Prostate gland (tissue), 2 donors: ENCODE data around the gene ADAMTS17. TPM values are rescaled to one million over a fixed set of nuclear protein-coding genes. Genes with fewer than 3 reads are reported as not detected.

Experiments used
- DNase-seq: peaks from one replicate; pipeline ENCODE4 v3.0.0-alpha.2; 2019; ENCODE audit warnings: low spot score
- H3K27ac ChIP-seq, 2 donors: fragments of 200-600 bp; sonication (generic); 2 replicates each; pipeline ENCODE4 v1.5.1; 2017 to 2019
- H3K27me3 ChIP-seq: fragments of 200-600 bp; sonication (generic); replicated peaks from 2 replicates; pipeline ENCODE4 v1.5.1; 2019; ENCODE audit not compliant: insufficient read depth
- H3K36me3 ChIP-seq, 2 donors: fragments of 200-600 bp; sonication (generic); 1 replicate in 1 of 2; 2 replicates in 1 of 2; pipeline versions ENCODE4 v1.5.1 to v1.8.1; 2017 to 2019
- H3K4me1 ChIP-seq: fragments of 200-600 bp; sonication (generic); replicated peaks from 2 replicates; pipeline ENCODE4 v1.5.1; 2019
- H3K4me3 ChIP-seq, 2 donors: fragments of 200-600 bp; sonication (generic); 2 replicates each; pipeline ENCODE4 v1.5.1; 2017 to 2019
- H3K9me3 ChIP-seq: fragments of 200-600 bp; sonication (generic); 2 replicates; pipeline ENCODE4 v1.5.1; 2017
- CTCF ChIP-seq, 4 experiments: fragments of 200-600 bp in 2 of 4; fragments of 450-650 bp in 2 of 4; sonication (generic) in 2 of 4; IDR thresholded peaks; 1 replicate in 3 of 4; 2 replicates in 1 of 4; pipeline ENCODE4 v1.5.1; 2016 to 2019; ENCODE audit warnings: antibody characterized with exemption in 4 of 4, mild to moderate bottlenecking in 2 of 4, moderate library complexity in 2 of 4
- POLR2A ChIP-seq: fragments of 450-650 bp; IDR thresholded peaks from one replicate; pipeline ENCODE4 v1.6.1; 2016; ENCODE audit warnings: antibody characterized with exemption, mild to moderate bottlenecking
- POLR2AphosphoS5 ChIP-seq: sonication (generic); formaldehyde crosslinking; IDR thresholded peaks from one replicate; pipeline ENCODE4 v1.6.1; 2017; ENCODE audit warnings: antibody characterized with exemption
- WGBS: methylation state at CpG from one replicate; pipeline ENCODE4 v1.1.5; 2018; 5-methylcytosine and 5-hydroxymethylcytosine counted together
- intact Hi-C: fragments of 100-400 bp; cut with DNase I; formaldehyde crosslinking; loops from one replicate; pipeline ENCODE4 v1.14.2; 2022
- total RNA-seq, 2 donors: library from RNA; depleted of rRNA; stranded (reverse); fragments of >200 nt; gene quantifications; one replicate each; pipeline ENCODE4 v1.1.0, GENCODE V29; 2016

Gene ADAMTS17
- total RNA-seq, 2 donors from 2014 or later: 2.7 to 5.6 TPM

GRCh38 chr15:100190675-100191074 is 151.1 kb downstream of the ADAMTS17 start:
- Histone ChIP-seq H3K27me3 (no peaks in the 10 kb centered on the region), H3K9me3 (no peaks in the 10 kb centered on the region), H3K4me3 (no peak overlapping the region), H3K36me3 (no peaks in the 10 kb centered on the region), H3K27ac (no peak overlapping the region), H3K4me1 (no peaks in the 10 kb centered on the region)
- no peak for DNase-seq
- intact Hi-C loops: no loop called here
- WGBS: 84% methylated on average over 8 of the region's 8 CpGs
- no peak for TF ChIP-seq CTCF (IDR thresholded peaks at IDR 0.05)
- TF ChIP-seq POLR2A: no peak
- no peak for TF ChIP-seq POLR2AphosphoS5

GRCh38 chr15:100189849-100190248 is 151.9 kb downstream of the ADAMTS17 start:
- Histone ChIP-seq H3K27ac (no peak overlapping the region), H3K36me3 (no peaks in the 10 kb centered on the region), H3K4me3 (no peak overlapping the region), H3K4me1 (no peaks in the 10 kb centered on the region), H3K27me3 (no peaks in the 10 kb centered on the region), H3K9me3 (no peaks in the 10 kb centered on the region)
- WGBS: 93% methylated on average over 4 of the region's 4 CpGs
- TF ChIP-seq CTCF (IDR thresholded peaks at IDR 0.05): no peak
- TF ChIP-seq POLR2AphosphoS5: no peak
- TF ChIP-seq POLR2A: no peak
- no peak for DNase-seq
- intact Hi-C loops: no loop called here

GRCh38 chr15:100189319-100189718 is 152.5 kb downstream of the ADAMTS17 start:
- Histone ChIP-seq H3K27ac (no peak overlapping the region), H3K4me1 (no peaks in the 10 kb centered on the region), H3K27me3 (no peaks in the 10 kb centered on the region), H3K9me3 (no peaks in the 10 kb centered on the region), H3K4me3 (no peak overlapping the region), H3K36me3 (no peaks in the 10 kb centered on the region)
- no peak for TF ChIP-seq CTCF (IDR thresholded peaks at IDR 0.05)
- TF ChIP-seq POLR2A: no peak
- TF ChIP-seq POLR2AphosphoS5: no peak
- no peak for DNase-seq
- WGBS: 86% methylated on average over 6 of the region's 6 CpGs
- intact Hi-C loops: no loop called here

GRCh38 chr15:100187677-100188076 is 154.1 kb downstream of the ADAMTS17 start:
- TF ChIP-seq POLR2AphosphoS5 (no peak), POLR2A (no peak), CTCF (IDR thresholded peaks at IDR 0.05) (no peak)
- Histone ChIP-seq H3K4me1 (no peaks in the 10 kb centered on the region), H3K9me3 (no peaks in the 10 kb centered on the region), H3K27ac (no peak overlapping the region), H3K36me3 (no peaks in the 10 kb centered on the region), H3K27me3 (no peaks in the 10 kb centered on the region), H3K4me3 (no peak overlapping the region)
- WGBS: 94% methylated on average over 8 of the region's 8 CpGs
- intact Hi-C loops: no loop called here
- no peak for DNase-seq

- no peaks in the 10 kb centered on the region for H3K9me3 ChIP-seq
- H3K27me3 ChIP-seq: no peaks in the 10 kb centered on the region
- intact Hi-C loops: no loop called here
- H3K36me3 ChIP-seq: no peaks in the 10 kb centered on the region
- TF ChIP-seq POLR2AphosphoS5 (no peak), POLR2A (no peak), CTCF (IDR thresholded peaks at IDR 0.05) (no peak)
- no peak for DNase-seq
- WGBS: 82% methylated on average over 6 of the region's 6 CpGs
- no peak overlapping the region for H3K4me3 ChIP-seq
- no peaks in the 10 kb centered on the region for H3K4me1 ChIP-seq
- H3K27ac ChIP-seq: no peak overlapping the region
These were observed 154.8 kb downstream of the ADAMTS17 start for GRCh38 chr15:100186960-100187359.
